Activated T-helper 1 cell treated with Interleukin-2 at 50 U/mL for 16 hours (primary cell): ENCODE results near the gene DNPEP.

Source experiments
- DNase-seq: peaks from one replicate; pipeline ENCODE4 v3.0.0-alpha.2; 2020; ENCODE audit warnings: low read depth

The DNPEP gene

GRCh38 chr2:219358170-219359075, 29.3 kb downstream of the DNPEP start:
- DNase-seq: no peak

DNA sequence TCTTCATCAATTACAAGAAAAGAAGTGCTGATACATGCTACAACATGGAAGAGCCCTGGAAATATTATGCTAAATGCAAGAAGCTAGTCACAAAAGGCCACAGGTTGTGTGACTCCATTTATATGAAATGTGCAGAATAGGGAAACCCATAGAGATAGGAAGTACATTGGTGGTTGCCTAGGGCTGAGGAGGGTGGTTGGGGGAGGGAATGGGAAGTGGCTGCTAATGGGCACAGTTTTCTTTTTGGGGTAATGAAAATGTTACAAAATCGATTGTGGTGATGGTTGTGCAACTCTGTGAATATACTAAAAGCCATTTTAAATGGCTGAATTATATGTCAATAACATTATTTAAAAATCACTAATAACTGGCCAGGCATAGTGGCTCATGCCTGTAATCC, 30.9 kb downstream of the DNPEP start:
- no peak for DNase-seq

DNA sequence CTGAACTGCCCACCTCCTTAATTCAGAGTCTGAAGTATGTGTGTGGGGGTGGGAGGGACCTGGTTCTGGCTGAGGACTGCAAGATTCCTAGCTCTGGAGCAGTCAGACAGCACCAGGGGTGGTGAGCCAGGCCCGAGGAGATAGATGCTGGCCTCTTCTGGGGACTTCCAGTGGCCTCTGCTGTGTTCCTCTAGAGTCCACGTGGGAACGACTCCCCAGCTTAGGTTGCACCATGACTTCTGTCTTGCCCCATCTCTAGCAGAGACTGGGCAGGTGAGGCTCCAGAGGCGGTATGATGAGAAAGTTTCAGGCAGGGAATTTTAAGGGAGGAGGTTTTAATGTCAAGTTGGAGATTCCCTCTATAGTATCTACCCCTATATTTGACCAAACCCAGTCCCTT, 33.1 kb downstream of the DNPEP start:
- no peak for DNase-seq

- no peak for DNase-seq
These were observed 34.6 kb downstream of the DNPEP start for GRCh38 chr2:219353129-219353528.

- peak; percentile 28 for DNase-seq
These were observed 35.2 kb downstream of the DNPEP start for GRCh38 chr2:219352448-219353023.

DNA sequence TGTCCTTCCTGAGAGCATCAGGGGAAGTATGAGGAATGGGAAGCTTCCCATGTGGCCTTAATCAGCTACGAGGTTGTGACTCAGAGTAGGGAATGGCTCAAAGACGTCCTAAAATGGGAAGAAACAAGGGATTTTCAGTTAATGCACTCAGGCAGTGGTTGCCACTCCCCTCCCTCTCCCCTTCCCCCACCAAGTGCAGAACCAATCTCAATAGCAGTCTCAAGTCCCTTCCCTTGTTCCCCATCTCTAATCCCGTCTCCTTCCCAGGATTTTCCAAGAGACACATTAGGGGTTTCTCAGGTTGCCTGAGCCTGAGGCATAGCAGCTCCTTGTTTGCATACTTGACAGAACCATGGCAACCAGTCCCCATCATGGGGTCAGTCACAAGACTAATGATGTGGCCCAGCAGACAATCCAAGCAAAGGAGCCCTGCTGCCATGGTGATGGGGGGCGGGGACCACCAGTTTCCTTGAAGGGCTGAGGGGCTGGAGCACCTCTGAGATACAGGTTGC, 36.9 kb downstream of the DNPEP start:
- DNase-seq: no peak

DNA sequence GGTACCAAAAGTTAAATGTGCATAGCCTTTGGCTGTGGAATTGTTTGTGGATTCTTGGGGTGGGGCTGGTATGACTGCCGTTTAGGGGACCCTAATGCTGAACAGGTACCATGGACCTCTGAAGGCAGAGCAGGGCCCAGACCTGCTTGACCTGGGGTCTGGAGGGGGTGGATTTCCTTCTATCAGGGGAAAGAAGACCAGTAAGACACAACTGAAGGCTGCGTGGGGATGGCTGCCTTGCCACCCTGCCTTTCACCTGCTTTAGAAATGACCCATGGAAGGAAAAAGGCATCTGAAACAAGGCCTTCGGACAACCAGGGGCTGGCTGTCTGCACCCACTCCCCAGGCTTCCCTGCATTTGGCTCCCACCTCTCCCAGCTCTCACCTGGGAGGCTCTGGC, 37.5 kb downstream of the DNPEP start:
- DNase-seq: no peak

DNA sequence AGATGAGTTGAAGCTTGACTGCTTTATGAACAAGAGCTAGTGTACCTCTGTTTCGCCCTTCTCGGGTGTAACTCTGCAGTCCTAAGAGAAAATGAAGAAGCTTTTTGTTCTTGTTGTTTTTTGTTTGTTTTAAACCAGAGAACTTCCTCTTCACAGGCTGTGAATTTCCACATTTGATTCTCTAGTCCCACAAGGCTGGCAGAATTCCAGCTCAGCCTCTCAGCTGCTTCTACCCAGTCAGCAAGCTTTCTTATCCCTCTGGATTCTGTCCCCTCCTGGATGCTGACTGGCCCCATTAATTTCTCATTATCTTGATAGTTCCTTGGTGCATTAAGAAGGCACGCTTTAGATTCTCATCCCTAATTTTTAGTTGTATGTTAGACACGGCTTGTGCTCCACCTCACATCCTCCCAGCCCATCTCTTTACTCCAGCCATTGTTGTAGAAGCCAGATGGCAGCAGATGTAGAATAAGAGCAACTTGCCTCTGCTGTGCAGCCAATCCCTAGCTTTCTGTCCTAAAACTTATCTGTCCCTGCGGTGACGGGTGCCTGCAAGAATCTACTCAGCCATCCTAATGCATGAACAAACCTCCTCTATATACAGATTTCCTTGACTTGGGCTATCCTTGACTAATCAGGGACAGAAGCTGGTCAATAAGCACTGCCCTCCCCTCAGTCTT, 42.8 kb downstream of the DNPEP start:
- no peak for DNase-seq

GRCh38 chr2:219335373-219335786, 52.3 kb downstream of the DNPEP start:
- DNase-seq: no peak

- DNase-seq: no peak
These were observed 53.6 kb downstream of the DNPEP start for GRCh38 chr2:219334076-219334475.

DNA sequence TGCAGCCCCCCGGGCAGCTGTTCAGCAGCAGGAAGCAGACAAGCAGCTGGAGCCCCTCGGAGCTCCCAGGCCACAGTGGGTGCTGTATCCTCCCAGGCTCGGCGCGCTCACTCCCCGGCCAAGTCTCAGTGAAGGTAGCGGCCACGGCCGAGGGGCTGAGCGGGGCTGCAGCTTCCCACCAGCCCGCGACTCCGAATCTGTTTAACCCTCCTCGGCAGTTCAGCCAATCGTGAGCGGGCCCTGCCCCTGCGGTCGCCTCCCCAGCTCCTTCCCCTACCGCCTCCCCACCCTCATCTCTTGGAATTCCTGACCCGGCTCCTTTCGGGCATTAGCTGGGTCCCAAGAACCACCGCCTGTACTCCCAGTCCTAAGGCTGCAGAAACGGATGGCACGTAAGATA, 55.2 kb downstream of the DNPEP start, which contains the start of gene RESP18:
Gene RESP18 (minus strand): TSS at position 203 of the 400 bp plus-strand sequence.
- DNase-seq: no peak

- DNase-seq: no peak
These were observed 56.0 kb downstream of the DNPEP start for GRCh38 chr2:219331560-219332213.

DNA sequence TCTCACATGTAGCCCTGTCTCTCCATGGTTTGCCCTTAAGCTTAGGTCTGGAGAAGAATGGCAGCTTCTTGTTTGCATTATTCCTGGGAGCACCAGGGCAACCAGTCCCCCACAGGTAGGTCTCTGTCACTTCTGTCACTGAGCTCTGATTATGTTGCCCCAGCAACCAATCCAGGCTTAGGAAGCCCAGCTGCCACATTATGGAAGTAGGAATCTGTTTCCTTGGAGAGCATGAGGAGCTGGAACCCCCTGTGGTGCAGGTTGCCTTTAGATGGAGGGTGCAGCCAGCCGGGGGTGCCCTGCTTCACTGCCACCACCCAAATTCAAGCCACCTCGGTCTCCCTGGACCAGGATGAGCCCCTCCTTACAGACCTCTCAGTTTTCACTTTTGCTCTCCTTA, 60.0 kb downstream of the DNPEP start:
- no peak for DNase-seq

GRCh38 chr2:219325657-219326315, 61.9 kb downstream of the DNPEP start:
- DNase-seq: no peak

DNA sequence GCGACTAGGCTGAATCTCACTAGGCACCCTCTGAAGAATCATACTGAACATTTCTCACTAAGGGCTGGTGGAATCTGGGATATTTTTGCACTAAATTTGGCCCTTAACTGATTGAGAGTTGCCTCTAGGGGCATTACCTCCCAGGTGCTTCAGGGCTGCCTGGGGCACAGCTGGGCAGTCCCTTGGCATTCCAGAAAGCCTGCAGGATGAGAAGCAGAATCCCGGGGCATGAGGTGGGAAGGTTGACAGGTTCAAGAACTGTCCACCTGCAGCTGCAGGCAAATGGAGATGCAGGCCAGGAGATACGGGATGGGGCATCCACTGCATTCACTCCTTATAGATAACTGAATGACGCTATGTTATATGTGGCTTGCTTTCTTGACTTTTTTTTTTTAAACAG, 62.6 kb downstream of the DNPEP start:
- DNase-seq: no peak

DNA sequence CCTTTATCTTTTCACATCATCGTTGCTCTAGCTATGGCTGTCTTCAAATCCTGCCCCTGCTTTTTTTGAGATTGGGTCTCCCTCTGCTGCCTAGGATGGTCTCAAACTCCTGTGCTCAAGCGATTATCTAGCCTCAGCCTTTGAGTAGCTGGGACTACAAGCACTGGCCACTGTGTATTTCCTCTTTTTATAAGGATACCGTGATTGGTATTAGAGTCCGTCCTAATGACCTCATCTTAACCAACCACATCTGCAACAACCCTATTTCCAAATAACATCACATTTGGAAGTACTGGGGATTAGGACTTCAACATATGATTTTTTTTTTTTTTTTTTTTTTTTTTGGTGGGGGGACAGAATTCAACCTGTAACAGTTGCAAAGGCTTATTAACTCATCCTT, 64.3 kb downstream of the DNPEP start:
- no peak for DNase-seq
